KG1 (cell line): Measurements from ENCODE around the gene SHTN1.

ENCODE experiments used
- DNase-seq: peaks from one replicate; lab custom pipeline; 2025; lab: John Stamatoyannopoulos, UW

SHTN1 gene, protein sequence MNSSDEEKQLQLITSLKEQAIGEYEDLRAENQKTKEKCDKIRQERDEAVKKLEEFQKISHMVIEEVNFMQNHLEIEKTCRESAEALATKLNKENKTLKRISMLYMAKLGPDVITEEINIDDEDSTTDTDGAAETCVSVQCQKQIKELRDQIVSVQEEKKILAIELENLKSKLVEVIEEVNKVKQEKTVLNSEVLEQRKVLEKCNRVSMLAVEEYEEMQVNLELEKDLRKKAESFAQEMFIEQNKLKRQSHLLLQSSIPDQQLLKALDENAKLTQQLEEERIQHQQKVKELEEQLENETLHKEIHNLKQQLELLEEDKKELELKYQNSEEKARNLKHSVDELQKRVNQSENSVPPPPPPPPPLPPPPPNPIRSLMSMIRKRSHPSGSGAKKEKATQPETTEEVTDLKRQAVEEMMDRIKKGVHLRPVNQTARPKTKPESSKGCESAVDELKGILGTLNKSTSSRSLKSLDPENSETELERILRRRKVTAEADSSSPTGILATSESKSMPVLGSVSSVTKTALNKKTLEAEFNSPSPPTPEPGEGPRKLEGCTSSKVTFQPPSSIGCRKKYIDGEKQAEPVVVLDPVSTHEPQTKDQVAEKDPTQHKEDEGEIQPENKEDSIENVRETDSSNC

DNA sequence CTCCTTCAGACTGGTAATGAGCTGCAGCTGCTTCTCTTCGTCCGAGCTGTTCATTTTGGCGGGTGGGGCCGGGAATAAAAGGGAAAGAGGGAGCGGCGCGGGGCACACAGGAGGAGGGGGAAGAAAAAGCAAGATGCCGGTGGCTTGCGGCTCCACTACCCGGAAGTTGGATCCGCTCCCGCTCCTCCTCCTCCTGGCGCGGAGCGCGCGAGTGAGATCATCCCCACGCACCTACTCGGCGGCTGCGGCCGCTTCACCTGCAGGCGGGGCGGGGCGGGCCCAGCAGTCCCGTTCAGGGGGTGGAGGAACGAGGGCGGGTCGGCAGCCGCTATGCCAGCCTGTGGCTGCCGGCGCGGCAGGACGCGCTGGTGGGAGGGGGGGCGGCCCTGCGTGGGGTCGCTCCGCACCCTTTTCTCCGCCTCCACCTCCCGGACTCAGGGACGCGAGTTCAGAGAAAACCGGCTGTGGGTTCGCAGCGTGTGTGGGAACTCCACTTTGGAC lies at the start of gene SHTN1:
Gene SHTN1, minus strand, starts transcription at position 162 of the 501 bp plus-strand sequence. Its CDS starts 108 bp downstream, at position 54.
- DNase-seq, result no peak

DNA sequence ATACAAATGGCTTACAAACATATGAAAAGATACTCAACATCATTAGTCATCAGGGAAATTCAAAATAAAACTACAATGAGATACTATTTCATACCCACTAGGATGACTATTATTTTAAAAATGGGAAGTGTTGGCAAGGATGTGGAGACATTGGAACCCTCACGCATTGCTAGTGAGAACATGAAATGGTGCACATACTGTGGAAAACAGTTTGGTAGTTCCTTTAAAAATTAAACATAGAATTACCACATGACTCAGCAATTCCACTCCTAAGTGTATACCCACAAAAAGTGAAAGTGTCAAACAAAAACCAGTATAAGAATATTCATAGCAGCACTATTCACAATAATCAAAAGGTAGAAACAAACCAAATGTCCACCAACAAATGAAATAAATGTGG lies 48.5 kb upstream of the SHTN1 start:
- DNase-seq, result no peak

DNA sequence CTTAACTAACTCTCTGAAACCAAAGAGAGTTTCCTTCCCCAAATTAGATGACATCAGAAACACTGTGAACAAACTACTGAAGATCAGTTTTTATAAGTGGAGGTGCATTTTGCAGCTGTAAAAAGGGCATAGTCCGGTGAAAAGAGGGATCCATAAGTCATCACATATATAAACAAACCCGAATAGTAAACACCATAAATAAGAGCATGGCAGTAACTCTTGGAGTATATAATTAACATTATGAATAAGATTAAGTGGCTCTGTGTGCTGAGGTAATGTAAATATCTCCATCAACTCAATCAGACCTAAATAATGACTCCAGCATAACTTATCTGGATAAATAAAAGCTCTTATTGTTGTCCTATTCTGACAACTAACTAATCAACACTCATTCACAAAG lies 43.0 kb upstream of the SHTN1 start:
- no peak for DNase-seq

DNA sequence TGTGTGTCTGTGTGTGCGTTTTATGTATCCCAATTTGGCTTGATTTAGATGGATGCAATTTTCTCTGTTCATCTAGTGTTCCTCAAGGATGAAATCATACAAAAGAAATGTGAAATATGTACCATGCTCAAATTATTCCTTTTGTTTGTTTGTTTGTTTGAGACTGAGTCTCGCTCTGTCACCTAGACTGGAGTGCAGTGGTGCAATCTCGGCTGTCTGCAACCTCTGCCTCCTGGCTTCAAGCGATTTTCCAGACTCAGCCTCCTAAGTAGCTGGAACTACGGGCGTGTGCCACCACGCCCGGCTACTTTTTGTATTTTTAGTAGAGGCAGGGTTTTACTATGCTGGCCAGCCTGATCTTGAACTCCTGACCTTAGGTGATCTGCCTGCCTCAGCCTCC lies 11.3 kb upstream of the SHTN1 start:
- no peak for DNase-seq

DNA sequence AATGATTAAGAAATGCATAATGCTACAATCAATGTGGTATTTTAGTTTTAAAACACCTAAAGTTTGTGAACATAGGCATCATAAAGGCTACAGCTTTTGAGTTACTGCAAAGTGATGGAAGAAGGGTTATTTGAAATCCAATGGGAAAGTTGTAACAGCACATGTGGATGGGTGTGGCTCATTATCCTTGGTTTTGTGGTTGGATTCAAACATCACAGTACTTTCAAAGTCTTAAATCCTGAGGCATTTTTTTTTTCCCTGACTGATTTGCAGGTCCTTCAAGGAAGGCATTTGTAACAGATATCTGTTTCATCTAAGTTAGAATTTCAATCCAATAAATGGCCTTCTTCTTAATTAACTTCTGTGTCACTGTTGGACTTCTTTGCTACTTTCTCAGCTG lies 9.8 kb upstream of the SHTN1 start:
- DNase-seq, result no peak

DNA sequence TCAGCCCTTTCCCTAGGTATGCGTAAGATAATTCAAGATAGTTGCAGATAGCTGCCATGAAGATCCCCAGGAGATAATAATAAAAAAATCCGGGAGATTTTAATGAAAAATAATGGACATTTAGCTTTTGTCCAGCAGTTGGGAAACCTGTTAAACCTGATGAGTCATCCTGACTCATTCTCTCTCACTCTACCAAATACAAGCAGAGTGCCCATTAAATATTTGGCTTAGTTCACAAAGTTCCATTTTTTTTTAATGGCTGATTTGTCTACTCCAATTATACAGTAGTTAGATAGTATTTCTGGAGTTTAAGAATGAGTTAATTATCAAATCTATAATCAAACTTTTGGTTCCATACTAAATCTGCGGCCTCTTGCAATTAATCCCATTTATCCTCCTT lies 2.1 kb upstream of the SHTN1 start:
- DNase-seq, result no peak

DNA sequence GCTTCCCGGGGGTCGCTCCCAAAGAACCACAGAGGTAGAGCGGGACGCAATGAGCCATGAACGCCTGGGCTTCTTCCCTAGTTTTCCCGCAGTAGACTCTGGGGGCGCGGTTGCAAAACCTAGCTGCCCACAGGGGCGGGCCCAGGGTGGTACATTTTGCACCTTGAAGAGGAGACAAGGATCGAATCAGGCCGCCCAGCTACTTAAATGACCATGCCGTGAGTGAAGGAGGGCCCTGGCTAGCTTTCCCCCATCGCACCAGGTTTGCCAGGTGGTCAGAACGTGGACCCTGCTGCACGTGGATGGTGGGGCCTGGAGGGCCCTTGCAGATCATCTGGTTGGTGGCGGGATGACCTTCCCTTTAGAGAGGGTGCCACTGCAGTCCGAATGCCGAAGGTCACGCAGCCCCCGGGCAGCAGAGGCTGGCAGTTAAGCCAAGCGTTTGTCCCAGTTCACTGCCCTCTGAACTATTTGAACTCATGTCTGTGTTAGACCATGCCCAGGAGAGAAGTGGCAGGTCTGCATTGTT lies 604 bp upstream of the SHTN1 start:
- no peak for DNase-seq

DNA sequence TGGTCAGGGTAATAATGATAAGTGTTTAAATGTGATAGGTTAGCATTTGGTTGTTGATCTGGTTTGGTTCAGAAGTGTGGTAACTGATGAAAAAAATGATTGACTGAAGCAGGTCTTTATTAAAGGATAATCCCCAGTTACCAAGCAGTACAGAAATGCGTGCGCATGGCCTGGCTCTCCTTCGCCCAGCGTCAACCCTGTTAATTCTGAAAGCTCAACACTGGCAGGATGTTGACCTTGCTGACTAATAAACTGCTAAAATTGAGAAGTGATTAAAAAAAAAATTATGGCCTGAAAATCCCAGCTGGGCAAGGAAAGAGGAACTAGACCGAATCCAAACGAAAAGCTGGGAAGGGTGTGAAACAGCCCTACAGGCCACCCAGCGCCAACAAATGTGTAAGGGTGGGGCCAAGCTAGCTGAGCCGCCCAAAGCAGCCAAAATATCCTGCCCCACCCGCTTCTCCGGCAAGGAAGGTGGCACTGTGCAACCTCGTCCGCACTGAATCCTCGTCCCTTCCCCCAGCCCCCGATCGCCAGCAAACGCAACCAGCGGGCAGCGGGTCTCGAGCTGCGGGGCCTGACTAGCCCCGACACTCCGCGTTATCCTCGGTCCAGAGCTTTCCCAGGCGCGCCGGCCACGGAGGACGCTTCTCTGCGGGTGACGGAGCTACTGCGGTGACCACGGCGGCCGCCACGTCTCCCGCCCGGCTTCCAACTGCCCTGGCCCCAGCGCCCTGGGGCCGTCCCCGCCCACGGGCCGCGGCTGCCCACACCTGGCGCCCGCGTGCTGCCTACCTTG lies 561 bp downstream of the SHTN1 start:
- DNase-seq, result no peak

DNA sequence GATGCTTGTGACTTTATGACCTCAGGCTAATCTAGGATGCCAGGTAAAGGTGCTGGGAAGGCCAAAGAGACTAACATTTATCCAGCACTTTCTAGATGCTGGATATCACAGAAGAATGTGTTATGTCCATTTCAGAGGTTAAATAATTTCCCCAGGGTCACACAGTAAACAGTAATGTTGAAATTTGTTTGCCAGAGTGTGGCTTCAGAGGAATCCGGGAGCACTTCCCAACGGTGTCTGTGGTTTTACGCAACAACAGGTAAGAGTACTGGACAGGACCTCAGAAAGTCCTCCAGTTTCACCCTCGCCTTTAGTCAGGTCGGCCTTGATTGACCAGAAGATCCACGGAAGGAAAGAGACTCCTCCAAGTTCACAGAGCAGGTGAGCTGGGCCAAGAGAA lies 1.7 kb downstream of the SHTN1 start:
- DNase-seq, result no peak

DNA sequence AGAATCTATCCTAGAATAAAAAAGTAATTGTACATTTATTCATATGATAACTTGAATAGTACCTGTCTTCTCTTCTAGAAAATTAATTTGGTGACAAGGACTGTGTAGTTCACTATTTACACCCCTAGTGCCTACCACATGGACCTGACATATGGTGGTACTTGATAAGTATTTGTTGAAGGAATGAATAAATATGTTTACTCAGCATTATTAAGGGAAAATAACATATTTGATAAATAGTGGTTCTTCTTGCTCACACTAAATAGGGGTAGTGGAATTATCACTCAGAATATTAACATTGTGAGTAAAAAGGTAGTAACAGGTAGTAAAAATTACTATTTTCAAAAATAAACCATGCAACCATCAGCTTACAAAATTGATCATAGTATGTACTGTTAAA lies 2.8 kb downstream of the SHTN1 start:
- no peak for DNase-seq

DNA sequence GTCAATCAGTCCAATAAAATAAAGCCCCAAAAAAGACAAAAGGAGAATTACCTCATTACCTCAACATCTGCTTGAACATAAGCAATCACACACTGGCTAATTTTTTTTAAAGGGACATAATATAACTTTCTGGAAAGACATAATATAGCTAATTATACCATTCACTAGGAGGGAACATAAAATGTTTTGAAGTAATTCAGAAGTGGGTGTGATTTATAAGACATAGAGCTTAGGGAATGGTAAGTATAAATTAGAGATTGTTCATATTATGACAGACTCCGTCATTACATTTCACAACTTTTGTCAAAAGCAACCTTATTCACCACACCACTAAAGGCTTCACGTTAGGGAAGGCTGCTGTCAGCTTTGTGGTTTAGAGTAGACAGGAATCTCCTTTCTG lies 3.8 kb downstream of the SHTN1 start:
- DNase-seq, result no peak

DNA sequence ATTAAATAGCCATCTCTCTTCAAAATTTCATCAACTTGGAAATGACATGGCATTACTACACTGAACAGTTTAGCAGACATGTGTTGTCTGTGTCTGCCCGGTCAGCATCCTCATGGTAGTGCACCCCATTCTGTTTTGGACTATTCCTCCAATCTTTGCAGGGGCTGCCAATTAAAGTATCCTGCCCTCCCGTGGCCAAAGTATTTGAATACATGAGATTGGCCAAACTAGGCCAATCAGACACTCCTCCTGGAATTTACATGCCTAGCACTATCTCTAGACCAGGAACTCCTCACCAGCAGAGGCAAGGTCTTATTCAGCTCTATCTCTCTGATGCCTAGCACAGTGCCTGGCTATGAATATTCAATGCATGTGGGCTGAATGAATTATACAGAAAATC lies 4.4 kb downstream of the SHTN1 start:
- DNase-seq, result no peak

DNA sequence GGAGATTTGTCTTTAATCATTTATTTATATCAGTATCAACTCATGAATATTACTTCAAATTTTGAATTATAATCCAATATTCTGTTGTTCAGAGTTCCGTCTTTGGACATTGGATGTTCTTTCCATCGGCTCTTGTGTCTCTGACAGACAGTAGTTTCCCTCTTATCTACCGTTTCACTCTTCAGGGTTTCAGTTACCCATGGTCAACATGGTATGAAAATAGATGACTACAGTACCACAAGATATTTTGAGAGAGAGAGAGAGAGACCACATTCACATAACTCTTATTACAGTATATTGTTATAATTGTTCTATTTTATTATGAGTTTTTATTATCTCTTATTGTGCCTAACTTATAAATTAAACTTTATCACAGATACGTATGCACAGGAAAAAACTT lies 6.8 kb downstream of the SHTN1 start:
- DNase-seq, result no peak

DNA sequence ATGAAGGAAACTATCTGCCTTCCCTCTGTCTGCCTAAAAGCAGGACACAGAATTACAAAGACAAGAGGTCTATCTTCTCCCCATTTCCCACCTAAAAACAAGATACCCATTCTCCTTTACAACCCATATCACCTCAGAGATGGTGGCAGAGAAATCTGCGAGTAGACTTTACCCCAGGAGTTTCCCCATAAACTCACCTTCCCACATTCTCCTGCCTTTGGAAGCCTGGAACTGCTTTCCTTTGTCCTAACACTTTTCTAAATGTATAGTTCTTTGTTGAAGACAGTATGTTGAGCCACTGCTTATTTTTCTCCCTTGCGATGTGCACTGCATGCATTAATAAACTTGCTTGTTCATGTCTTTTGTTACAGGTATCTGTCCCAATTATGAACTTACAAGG lies 8.0 kb downstream of the SHTN1 start:
- DNase-seq, result no peak

DNA sequence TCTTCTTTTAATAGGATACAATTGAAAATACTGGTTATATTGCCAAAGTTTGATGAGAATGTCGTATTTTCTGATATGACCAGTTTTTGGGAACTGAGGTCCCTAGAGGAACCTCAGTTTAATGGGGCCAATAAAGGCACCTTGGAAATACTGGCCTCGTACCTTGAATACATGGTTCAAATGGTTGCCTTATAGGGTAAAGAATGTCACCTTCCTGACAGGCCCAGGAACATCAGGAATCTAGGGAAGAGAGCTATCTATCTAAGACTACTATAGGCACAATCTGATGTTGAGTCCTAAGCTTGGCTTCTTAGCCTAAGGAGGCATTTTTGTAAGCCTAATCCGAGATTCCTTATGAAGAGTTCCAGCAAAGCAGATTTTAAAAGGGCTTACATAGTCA lies 9.3 kb downstream of the SHTN1 start:
- DNase-seq, result no peak

DNA sequence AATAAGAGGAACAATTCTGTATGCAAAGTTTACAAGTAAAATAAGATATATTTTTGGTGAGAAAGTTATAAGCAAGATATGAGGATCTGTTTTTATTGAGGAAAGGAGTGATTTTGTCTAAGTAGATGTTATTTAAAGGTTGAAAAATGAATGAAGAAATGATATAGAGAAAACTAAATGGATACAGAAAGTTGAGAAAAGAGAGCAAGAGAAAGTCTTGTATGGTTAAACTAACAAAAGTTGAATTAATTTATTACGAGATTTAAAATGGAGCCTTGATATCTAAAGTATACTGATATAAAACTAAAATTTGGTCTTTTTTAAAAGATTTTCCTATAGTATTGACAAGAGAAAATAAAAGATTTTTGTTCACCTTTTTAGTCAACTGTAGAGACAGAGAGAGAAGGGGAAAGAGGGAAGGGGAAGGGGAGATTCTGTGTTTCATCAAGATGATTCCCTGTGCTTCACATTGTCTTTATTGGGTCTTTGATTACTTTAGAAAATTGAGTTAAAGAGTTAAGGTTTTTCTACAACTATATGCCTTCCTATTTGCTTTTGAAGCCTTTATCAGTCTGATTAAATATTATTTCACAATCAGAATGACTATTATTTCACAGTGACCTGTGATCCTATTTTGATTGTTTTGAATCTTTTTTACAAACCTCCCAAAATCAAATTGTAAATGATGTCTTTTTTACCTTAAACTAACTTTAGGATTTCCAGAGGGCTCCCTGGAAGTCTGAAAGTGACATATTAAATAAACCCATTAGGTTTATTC lies 10.7 kb downstream of the SHTN1 start:
- DNase-seq, result no peak

DNA sequence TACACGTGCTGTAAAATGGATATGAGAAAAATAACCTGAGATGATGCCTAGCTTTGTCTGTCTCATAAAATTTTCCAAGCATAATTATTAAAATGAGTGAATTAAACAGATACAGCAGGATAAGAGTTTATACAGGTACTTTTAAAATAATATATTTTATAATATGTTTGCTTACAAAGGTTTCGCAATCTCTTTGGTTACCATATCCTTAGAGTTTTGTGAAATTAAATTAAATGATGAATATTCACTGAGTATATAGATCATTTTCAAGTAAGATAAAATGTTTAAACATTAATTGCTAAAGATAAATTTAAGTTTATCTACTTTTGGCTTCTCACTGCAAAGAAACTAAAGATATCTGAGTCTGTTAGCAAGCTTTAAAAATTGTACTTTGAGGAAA lies 11.4 kb downstream of the SHTN1 start:
- DNase-seq, result no peak

DNA sequence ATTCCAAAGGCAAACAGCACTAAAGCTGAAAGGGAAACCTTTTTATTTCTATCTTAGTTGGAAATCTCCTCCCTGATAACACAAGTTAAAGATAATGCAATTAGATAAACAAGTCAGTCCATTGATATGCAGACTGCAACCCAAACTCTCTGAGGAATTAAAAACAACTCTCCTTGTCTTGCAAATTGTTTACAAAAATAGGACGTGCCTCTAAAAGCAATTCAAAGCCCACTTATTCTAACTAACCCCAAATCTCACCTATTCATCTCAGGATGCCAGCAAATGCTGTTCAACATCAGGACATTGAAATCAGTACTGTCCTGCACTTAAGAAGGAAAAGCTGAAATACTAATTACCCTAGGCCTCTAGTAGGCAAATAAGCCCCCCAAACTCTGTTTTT lies 12.8 kb downstream of the SHTN1 start:
- no peak for DNase-seq

DNA sequence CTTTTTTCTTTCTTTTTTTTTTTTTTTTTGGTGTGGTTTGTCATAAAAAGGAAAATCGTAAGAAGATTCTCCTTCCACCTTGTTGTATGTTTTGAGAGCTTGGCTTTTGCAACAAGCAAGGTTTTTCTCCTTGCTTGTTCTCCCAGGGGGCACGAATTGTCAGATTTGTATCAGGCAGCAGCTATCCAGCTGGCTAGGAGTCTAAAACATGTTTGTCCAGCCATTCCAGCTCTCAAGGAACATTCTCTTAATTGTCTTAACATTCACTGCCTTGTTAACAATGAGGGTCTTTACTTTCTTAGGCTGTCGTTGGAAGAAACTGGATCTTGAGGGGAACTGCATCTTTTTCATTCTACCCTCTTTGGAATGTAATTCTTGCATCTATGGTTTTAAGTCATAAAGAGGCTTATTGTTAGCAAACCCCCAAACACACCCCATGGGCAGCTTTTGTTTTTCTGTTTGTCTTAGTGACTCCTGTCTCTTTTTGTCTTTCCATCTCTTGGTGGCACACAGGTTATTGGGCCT lies 14.6 kb downstream of the SHTN1 start:
- no peak for DNase-seq

DNA sequence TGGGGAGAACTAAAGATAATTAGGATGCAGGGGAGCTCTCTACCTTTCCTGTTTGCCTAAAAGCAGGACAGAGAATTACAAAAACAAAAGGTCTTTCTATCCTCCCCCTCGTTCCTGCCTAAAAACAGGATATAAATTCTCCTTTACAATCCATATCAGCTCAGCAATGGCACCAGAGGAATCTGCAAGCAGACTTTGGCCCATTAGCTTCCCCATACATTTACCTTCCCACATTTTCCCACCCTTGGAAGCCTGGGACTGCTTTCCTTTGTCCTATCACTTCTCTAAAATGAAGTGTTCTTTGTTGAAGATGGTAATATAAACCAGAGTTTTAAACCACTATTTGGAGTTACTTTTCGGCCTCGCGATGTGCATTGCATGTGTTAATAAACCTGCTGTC lies 15.5 kb downstream of the SHTN1 start:
- DNase-seq, result no peak

DNA sequence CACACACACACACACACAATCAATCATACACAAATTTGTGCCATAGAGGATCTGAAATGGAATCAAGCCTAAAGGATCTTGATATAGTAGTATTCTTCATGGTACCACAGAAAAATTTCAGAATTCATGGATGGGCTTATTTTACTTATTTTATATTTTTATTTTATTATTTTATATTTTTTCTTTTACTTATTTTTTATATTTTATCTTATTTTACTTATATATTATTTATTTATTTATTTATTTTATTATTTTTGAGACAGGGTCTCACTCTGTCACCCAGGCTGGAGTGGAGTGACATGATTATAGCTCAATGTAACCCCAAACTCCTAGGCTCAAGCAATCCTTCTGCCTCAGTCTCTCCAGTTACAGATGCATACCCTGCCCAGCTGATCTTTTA lies 16.7 kb downstream of the SHTN1 start:
- DNase-seq, result no peak

DNA sequence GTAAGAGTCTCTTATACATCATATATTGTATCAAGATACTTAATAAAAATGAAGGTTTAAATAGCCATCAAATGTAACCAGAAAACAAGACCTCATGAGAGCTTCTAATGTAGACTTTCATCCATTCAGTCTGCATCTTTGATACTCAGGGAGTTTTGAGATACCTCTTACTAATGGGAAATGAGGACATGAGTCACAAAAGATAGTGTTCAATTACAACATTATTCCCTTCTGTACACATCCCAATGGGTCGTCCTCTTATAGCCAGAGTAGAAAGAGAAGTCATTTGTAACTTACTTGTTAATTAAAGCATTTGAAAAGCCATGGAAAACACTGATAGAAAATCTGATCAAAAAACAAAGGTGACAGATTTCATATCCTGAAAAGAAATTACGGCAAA lies 19.4 kb downstream of the SHTN1 start:
- DNase-seq, result no peak
